ENCODE results near the gene PYGB.
A peak's percentile ranks its signal among the peaks of the same experiment; 100 is the strongest.
"Not testable (repeated sequence)": the region's sequence is repeated elsewhere in the genome, so short reads cannot be mapped to it uniquely, and the experiment has no call there.

The PYGB gene

DNA sequence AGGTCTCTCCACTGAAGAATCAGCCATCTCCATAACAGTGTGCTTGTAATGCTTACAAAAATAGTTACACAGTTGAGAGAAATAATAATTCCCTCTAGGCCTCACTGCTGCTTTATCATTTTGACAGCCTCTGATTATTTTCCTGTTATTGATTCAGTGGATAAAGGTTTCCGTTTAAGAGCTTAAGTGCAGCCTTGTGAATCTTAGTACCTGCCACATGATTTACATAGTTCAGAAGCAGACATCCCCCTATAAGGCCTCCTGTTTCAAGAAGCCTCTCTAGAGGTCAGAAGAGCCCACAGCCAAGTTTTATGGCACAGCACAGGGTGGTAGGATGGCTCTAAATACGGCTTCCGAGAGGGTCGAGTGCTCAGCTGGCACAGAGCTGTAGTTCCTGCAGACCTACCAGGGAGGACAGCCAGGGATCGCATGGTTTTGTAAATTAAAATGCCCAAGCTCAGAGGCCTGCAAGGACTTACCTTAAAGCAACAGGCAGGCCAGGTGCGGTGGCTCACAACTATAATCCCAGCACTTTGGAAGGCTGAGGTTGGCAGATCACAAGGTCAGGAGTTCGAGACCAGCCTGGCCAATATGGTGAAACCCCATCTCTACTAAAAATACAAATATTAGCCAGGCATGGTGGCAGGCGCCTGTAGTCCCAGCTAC lies 17.6 kb upstream of the PYGB start:
- no peak for DNase-seq (ENCODE audit: low read depth)

GRCh38 chr20:25233016-25233772 lies 14.7 kb upstream of the PYGB start:
- no peak for DNase-seq (ENCODE audit: low read depth)

DNA sequence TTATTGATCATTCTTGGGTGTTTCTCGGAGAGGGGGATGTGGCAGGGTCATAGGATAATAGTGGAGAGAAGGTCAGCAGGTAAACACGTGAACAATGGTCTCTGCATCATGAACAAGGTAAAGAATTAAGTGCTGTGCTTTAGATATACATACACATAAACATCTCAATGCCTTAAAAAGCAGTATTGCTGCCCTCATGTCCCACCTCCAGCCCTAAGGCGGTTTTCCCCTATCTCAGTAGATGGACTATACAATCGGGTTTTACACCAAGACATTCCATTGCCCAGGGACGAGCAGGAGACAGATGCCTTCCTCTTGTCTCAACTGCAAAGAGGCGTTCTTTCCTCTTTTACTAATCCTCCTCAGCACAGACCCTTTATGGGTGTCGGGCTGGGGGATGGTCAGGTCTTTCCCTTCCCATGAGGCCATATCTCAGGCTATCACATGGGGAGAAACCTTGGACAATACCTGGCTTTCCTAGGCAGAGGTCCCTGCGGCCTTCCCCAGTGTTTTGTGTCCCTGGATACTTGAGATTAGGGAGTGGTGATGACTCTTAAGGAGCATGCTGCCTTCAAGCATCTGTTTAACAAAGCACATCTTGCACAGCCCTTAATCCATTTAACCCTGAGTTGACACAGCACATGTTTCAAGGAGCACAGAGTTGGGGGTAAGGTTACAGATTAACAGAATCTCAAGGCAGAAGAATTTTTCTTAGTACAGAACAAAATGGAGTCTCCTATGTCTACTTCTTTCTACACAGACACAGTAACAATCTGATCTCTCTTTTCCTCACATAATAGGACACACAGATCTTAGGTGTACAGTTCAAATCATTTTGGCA lies 13.7 kb upstream of the PYGB start:
- not testable (repeated sequence) for DNase-seq (ENCODE audit: low read depth)

GRCh38 chr20:25236450-25237304 lies 11.2 kb upstream of the PYGB start:
- DNase-seq (ENCODE audit: low read depth) = no peak

GRCh38 chr20:25237610-25238318 lies 10.1 kb upstream of the PYGB start:
- peak; percentile 100 for DNase-seq (ENCODE audit: low read depth)

DNA sequence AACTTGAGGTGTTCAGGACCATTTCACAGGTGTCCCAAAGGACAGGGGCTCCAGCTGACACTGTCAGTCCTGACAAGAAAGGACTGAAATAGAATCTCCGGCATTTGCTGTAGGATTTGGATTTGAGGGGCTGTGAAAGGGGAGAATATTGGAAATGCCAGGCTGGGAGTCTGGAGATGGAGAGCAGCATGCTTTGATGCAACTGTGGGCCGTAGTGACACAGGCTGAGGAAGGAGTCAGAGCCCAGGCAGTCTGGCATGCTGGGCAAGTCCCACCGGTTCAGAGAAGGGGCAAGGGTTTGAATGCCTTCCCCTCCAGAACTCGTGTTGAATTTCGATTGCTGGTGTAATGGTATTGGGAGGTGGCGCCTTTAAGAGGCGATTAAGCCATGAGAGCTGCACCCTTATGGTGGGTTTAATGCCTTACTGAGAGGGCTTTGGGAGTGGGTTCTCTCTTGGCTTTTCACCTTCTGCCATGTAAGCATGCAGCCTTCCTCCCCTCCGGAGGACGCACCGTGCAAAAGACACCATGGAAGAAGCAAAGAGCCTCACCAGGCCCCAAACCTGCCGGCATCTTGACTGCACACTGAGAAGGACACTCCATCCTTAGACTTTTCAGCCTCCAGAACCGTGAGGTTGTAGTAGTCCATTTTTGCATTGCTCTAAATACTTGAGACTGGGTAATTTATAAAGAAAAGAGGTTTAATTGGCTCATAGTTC lies 9.4 kb upstream of the PYGB start:
- no peak for DNase-seq (ENCODE audit: low read depth)

DNA sequence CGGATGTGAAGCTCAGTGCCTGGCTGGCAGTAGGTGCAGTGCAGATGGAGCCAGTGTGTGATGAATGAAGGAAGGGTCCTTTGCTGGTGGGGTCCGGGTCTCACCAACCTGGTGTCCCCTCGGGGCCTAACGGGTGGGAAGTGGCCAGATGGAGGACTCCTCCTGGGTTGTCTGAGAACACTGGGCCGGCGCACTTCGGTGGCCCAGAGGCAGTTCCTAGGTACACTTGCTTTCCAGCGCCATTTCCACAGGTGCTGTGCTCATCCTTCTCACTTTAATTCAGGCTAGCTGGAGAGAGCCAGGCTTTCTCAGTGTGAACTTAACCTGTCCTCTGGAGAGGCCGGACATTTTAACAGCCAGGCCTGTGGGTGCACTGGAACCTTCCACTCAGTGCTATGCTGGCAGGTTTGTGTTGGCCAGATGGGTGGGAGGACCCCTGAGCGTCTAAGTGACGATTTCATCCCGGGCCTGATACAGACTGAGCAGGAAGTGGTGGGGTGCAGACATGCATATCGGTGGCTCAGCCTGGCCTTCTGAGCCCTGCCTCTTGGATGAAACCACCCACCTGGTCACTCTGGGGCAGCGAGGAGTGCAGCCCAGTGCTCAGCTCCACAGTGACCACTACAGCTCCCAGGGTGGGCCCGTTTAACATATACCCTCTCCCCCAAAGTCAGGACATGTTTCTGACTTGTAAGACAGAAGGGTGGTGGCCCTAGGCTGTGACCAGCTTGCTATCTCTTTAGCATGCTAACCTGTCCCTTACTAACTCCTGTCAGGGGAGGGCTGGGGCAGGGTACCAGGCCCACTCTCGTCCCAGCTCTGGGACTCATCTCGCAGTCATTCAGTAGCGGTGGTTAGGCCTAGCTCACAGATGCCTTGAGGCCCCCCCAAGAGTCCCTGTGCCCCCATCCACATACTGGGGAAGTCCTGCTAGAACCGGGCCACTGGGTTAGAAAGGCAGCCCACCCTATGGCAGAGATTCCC lies 8.2 kb upstream of the PYGB start:
- DNase-seq (ENCODE audit: low read depth) = no peak

- DNase-seq (ENCODE audit: low read depth) = not testable (repeated sequence)
Measured at GRCh38 chr20:25240851-25241658, 6.8 kb upstream of the PYGB start.

DNA sequence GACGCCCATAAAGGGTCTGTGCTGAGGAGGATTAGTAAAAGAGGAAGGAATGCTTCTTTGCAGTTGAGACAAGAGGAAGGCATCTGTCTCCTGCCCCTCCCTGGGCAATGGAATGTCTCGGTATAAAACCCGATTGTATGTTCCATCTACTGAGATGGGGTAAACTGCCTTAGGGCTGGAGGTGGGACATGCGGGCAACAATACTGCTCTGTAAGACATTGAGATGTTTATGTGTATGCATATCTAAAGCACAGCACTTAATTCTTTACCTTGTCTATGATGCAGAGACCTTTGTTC lies 6.3 kb upstream of the PYGB start:
- not testable (repeated sequence) for DNase-seq (ENCODE audit: low read depth)

DNA sequence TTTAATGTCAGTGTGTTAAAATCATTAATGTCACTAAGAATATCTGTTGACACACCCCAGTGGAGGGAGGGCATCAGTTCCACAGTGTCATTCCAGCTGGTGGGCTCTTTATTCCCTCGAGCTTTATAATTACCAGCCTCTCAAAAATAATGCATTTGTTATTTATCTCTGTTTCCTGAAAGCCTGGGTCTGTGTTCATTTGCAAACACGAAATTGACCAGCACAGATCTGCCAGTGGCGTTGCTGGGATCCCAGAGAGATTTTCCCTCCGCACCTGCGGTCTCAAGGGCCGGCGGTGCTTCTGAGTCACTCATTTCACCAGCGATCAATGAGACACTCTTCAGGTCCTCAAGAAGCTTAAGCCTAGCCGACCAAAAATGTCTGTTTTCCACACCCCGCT lies 5.7 kb upstream of the PYGB start:
- DNase-seq (ENCODE audit: low read depth) = no peak

DNA sequence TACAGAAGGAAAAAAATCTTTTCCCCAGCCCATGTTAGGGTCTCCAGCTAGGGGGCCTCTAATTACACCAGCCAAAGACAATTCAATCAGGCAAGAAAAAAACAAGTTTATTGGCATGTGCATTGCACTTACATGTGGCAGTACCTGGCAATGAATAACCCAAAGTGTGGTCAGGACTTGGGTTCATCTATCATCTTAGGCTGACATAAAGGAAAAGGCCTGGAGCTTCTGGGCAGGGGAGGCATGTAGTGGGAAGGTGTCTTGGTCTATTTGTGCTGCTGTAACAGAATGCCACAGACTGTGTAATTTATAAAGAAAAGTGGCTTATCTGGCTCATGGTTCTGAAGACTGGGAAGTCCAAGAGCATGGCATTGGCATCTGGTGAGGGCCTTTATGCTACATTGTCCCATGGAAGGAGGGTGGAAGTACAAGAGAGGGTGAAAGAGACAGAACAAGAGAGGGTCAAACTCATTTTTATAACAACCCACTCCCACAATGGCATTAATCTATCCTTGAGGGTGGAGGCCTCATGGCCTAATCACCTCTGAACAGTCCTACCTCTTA lies 4.4 kb upstream of the PYGB start:
- no peak for DNase-seq (ENCODE audit: low read depth)

- DNase-seq (ENCODE audit: low read depth) = no peak
Measured at GRCh38 chr20:25244976-25245375, 2.9 kb upstream of the PYGB start.

DNA sequence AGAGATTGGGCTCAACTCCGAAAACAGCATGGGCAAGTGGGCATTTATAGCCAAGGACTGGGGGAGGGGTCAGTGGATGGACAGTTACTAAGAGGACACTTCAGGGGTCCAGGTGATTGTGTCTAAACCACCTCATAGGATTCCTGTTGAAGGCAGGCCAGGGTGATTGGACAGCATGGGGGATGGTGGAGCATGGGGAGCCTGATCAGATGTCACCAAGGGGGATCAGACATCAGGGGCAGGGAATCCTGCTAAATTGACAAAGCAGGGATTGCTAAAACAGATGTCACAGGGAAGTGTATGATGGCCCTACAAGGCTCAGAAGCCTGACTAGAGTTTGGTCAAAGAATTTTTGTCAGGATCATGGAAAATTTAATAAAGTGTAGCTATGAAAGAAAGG lies 2.4 kb upstream of the PYGB start:
- no peak for DNase-seq (ENCODE audit: low read depth)

DNA sequence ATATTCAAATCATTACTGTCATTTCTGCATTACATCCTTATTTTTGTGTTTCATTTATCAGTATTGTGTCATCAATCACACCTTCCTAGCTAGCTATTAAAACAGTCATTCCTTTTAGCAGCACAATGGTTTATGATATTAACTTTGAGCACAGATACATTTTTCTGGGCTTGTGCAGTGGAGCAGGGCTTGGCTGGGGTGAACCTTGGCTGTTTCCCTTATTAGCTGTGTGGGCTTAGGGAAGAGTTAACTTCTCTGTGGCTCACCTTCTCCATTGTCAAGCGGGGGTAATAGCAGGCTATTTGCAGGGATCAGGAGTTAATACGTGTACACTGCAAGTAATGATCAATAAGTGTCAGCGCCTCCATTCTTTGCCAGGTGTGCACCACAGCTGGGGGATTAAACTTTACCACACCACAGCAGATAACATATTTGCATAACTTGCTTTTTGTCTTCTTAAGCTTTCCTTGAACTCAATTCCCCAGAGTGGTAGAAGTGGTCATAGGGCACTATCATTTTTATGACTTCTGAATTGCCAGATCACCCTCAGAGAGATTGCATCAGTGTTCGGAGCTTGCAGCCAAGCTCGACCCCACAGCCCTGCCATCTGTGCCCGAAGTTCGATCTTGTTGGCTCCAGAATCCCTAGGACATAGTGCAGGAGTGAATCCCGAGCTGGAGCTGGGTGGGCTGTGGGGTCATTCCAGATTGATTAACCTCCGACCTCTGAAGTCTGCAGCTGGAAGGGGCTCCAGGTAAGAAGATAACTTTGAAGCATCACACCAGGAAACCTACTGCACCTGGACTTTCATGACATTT lies 1.5 kb upstream of the PYGB start:
- DNase-seq (ENCODE audit: low read depth) = no peak

GRCh38 chr20:25247000-25247517 lies 826 bp upstream of the PYGB start:
- no peak for DNase-seq (ENCODE audit: low read depth)

DNA sequence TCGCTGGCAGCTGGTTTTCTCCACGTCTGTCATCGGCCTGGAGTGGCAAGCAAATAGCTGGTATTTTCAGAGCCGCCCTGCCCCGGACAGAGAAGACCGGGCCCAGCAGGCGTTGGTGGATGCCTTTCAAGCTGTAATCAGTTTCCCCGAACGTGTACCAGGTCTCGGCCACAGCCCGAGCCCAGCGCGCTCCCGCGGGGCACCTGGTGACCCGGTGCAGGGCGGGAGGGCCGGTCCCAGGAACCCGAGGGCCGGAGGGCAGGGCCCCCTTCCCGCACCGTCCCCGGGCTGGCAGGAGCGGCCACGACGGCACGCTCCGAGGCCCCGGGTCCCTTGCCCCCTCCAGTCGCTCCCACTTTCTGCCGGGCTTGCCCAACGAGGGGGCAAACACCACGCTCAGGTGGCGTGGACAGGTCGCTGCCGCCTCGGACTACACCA lies 348 bp upstream of the PYGB start:
- no peak for DNase-seq (ENCODE audit: low read depth)

DNA sequence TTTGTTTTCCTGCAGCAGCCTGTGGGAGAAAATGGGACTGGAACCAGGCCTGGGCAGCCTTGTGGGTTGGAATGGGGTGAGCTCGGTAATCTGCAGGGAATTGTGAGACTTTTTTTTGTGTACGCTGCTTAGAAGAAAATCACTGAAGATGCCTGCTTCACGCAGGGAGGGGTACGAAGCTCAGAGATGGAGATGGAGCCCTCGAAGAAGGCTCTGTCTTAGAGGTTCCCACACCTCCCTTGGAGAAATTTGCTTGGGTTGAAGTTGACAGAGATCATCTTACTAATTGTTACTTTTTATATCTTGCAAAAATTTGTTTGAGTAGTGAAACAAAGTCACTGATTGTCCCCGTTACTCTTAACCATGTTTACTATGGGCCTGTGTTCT lies 894 bp downstream of the PYGB start:
- DNase-seq (ENCODE audit: low read depth) = no peak

Measured in GM04503 (cell line).